Liver (tissue), 9 donors: ENCODE measurements around the gene LIMCH1. TPM values are rescaled to one million over a fixed set of nuclear protein-coding genes. Genes with fewer than 3 reads are reported as not detected.
A peak's percentile ranks its signal among the peaks of the same experiment; 100 is the strongest.

ENCODE experiments used
- DNase-seq: peaks from one replicate; pipeline ENCODE4 v3.0.0-alpha.2; 2017; ENCODE audit warnings: low spot score
- H3K27ac ChIP-seq, 2 donors: one replicate each; pipeline ENCODE4 v1.7.0; 2013; ENCODE audit warnings: inconsistent platforms in 2 of 2, low read length in 2 of 2, control low read depth in 1 of 2, low read depth in 1 of 2, mild to moderate bottlenecking in 1 of 2
- H3K27me3 ChIP-seq, 4 donors: one replicate each; pipeline versions ENCODE4 v1.6.1 to v1.7.0; 2013; ENCODE audit warnings: low read length in 3 of 4, inconsistent platforms in 1 of 4, mild to moderate bottlenecking in 1 of 4, moderate library complexity in 1 of 4; ENCODE audit not compliant: control insufficient read depth in 4 of 4, insufficient read depth in 4 of 4
- H3K36me3 ChIP-seq, 4 donors: one replicate each; pipeline versions ENCODE4 v1.6.1 to v1.7.0; 2013; ENCODE audit warnings: low read length in 3 of 4, mild to moderate bottlenecking in 3 of 4, low read depth in 1 of 4, moderate library complexity in 1 of 4; ENCODE audit not compliant: control insufficient read depth in 4 of 4, insufficient read depth in 3 of 4
- H3K4me1 ChIP-seq, 4 donors: one replicate each; pipeline versions ENCODE4 v1.6.1 to v1.7.0; 2013; ENCODE audit warnings: low read length in 3 of 4, mild to moderate bottlenecking in 3 of 4, moderate library complexity in 1 of 4; ENCODE audit not compliant: control insufficient read depth in 4 of 4, insufficient read depth in 4 of 4
- H3K4me3 ChIP-seq, 3 donors: one replicate each; pipeline versions ENCODE4 v1.6.1 to v1.7.0; 2013; ENCODE audit warnings: low read length in 3 of 3, control low read depth in 1 of 3, low read depth in 1 of 3, mild to moderate bottlenecking in 1 of 3
- H3K9ac ChIP-seq, 2 donors: one replicate each; pipeline ENCODE4 v1.7.0; 2013; ENCODE audit warnings: low read length in 2 of 2, mild to moderate bottlenecking in 2 of 2, moderate library complexity in 2 of 2, control low read depth in 1 of 2, low read depth in 1 of 2
- H3K9me3 ChIP-seq, 4 donors: one replicate each; pipeline versions ENCODE4 v1.6.1 to v1.7.0; 2013; ENCODE audit warnings: low read length in 3 of 4; ENCODE audit not compliant: control insufficient read depth in 4 of 4
- EGR1 ChIP-seq, 2 donors: IDR thresholded peaks; 2 replicates each; pipeline ENCODE4 v1.6.1; 2016 to 2018; ENCODE audit warnings: antibody characterized with exemption in 2 of 2, low read depth in 2 of 2
- FOXA1 ChIP-seq: IDR thresholded peaks from 2 replicates; pipeline ENCODE4 v1.6.1; 2016; ENCODE audit warnings: antibody characterized with exemption
- FOXA2 ChIP-seq: IDR thresholded peaks from 2 replicates; pipeline ENCODE4 v1.6.1; 2016; ENCODE audit warnings: antibody characterized with exemption
- GABPA ChIP-seq, 2 donors: IDR thresholded peaks in 1 of 2; conservative IDR thresholded peaks in 1 of 2; 2 replicates each; pipeline ENCODE4 v1.6.1; 2016; ENCODE audit warnings: antibody characterized with exemption in 2 of 2, mild to moderate bottlenecking in 1 of 2, moderate library complexity in 1 of 2
- HNF4A ChIP-seq, 2 donors: conservative IDR thresholded peaks; 2 replicates each; pipeline ENCODE4 v1.6.1; 2016; ENCODE audit warnings: antibody characterized with exemption in 2 of 2, mild to moderate bottlenecking in 2 of 2
- HNF4G ChIP-seq: IDR thresholded peaks from 2 replicates; pipeline ENCODE4 v1.6.1; 2016; ENCODE audit warnings: antibody characterized with exemption
- JUND ChIP-seq, 2 donors: IDR thresholded peaks; 2 replicates each; pipeline ENCODE4 v1.6.1; 2016; ENCODE audit warnings: antibody characterized with exemption in 2 of 2
- NR2F2 ChIP-seq: IDR thresholded peaks from 2 replicates; pipeline ENCODE4 v1.6.1; 2016; ENCODE audit warnings: antibody characterized with exemption
- RAD21 ChIP-seq, 2 donors: IDR thresholded peaks; 2 replicates each; pipeline ENCODE4 v1.6.1; 2016; ENCODE audit warnings: antibody characterized with exemption in 2 of 2, mild to moderate bottlenecking in 2 of 2
- RXRA ChIP-seq, 2 donors: IDR thresholded peaks; 2 replicates each; pipeline ENCODE4 v1.6.1; 2017 to 2018; ENCODE audit warnings: antibody characterized with exemption in 2 of 2, mild to moderate bottlenecking in 1 of 2
- SP1 ChIP-seq: IDR thresholded peaks from 2 replicates; pipeline ENCODE4 v1.6.1; 2018; ENCODE audit warnings: antibody characterized with exemption, mild to moderate bottlenecking
- TAF1 ChIP-seq: conservative IDR thresholded peaks from 2 replicates; pipeline ENCODE4 v1.6.1; 2016; ENCODE audit warnings: antibody characterized with exemption, mild to moderate bottlenecking
- YY1 ChIP-seq: IDR thresholded peaks from 2 replicates; pipeline ENCODE4 v1.6.1; 2016; ENCODE audit warnings: antibody characterized with exemption, mild to moderate bottlenecking
- WGBS: extraction: QIAGEN DNeasy Blood & Tissue Kit; methylation state at CpG from one replicate; pipeline ENCODE4 v1.1.7; 2013; 5-methylcytosine and 5-hydroxymethylcytosine counted together
- polyA plus RNA-seq, 2 donors: library from polyadenylated mRNA; stranded (reverse) in 1 of 2; unstranded in 1 of 2; fragments of 200-250 nt in 1 of 2; fragments of >200 nt in 1 of 2; fragmentation: Nextera tagmentation in 1 of 2; extraction: Ambion mirVana in 1 of 2; gene quantifications; one replicate each; pipeline versions ENCODE4 v1.2.1 to v1.2.3, GENCODE V29; 2013 to 2015
- total RNA-seq, 2 donors: library from RNA; depleted of rRNA; stranded (reverse); fragments of >200 nt; gene quantifications; one replicate each; pipeline ENCODE4 v1.2.3, GENCODE V29; 2014
- TF ChIP-seq, protein P1 (sequence below): IDR thresholded peaks from 2 replicates; pipeline ENCODE4 v1.6.1; 2016; ENCODE audit warnings: antibody characterized with exemption
- TF ChIP-seq, protein P2 (sequence below): IDR thresholded peaks from 2 replicates; pipeline ENCODE4 v1.6.1; 2016; ENCODE audit warnings: antibody characterized with exemption
- TF ChIP-seq, protein P3 (sequence below): IDR thresholded peaks from 2 replicates; pipeline ENCODE4 v1.6.1; 2016; ENCODE audit warnings: antibody characterized with exemption, mild to moderate bottlenecking
- TF ChIP-seq, protein P4 (sequence below): fragments of 150-350 bp; IDR thresholded peaks from 2 replicates; pipeline ENCODE4 v1.5.1; 2017; ENCODE audit warnings: improper control_type of control experiment, low read depth, low read length; ENCODE audit not compliant: missing input control
- donor health status: healthy.
- donor health status: healthy.
- donor health status: healthy.
- donor health status: healthy.
- donor health status: healthy.

LIMCH1 gene
- total and polyA plus RNA-seq, 4 donors: 2.0 to 30.6 (median 8.1) TPM

DNA sequence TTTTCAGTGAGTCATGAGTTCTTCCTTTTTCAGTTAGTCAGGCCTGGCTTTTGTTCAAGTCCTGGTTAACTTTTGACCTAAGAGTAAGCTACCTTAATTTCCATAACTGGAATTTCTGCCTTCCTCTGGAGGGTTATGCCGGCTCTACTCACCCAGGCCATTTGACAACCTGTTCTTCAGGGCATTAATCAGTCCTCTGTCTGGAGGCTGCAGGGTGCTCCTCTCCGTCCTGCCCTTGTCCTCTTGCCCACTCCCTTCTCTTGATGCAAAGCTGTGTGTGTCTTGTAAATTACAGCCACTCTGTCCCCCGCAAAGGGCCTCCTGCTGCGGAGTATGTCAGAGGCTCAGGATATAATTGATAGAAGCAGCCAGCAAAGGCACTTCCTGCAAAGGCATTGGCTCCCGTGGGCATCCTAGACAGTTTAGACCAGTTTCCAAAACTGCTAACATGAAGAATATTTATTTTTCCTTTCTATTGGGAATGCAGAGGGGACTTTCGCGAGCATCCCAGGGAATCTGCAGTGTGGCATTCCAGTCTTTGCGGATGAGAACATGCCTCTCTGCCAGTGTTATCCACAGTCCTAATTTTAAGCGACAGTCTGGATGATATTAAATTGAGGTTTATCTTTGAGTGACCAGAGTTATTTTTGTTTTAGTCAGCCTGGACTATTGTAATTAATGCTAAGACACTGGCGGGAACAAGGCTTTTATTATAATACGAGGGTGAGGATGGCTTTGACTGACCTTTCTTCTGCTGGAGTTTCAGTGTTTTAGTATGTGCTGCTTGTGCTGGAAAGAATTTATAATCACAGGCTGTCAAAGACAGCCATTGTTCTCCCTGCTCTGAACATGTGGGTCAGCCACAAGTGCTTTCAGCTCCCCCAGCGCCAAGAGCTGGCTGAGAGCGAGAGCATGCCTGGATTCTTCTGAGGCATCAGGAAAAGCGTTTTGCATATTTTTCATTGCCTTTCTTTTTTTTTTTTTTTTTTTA, 74.2 kb downstream of the LIMCH1 start:
- H3K4me1 ChIP-seq: peaks cover 0 to 6% (median 3%) of the 10 kb centered on the region in 4 donors
- no peak overlapping the region for H3K9ac ChIP-seq
- DNase-seq: no peak
- H3K36me3 ChIP-seq: peaks cover 0 to 5% (median 0%) of the 10 kb centered on the region in 4 donors
- no peak overlapping the region for H3K4me3 ChIP-seq
- peak overlapping the region in 1 of 2 donors; percentile 10 for H3K27ac ChIP-seq
- TF ChIP-seq, protein P1, sequence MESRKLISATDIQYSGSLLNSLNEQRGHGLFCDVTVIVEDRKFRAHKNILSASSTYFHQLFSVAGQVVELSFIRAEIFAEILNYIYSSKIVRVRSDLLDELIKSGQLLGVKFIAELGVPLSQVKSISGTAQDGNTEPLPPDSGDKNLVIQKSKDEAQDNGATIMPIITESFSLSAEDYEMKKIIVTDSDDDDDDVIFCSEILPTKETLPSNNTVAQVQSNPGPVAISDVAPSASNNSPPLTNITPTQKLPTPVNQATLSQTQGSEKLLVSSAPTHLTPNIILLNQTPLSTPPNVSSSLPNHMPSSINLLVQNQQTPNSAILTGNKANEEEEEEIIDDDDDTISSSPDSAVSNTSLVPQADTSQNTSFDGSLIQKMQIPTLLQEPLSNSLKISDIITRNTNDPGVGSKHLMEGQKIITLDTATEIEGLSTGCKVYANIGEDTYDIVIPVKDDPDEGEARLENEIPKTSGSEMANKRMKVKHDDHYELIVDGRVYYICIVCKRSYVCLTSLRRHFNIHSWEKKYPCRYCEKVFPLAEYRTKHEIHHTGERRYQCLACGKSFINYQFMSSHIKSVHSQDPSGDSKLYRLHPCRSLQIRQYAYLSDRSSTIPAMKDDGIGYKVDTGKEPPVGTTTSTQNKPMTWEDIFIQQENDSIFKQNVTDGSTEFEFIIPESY: no peak
- no peak for TF ChIP-seq HNF4G
- TF ChIP-seq JUND (IDR thresholded peaks at IDR 0.05): peak in 1 of 2 donors; percentile 14
- no peak for TF ChIP-seq FOXA1
- TF ChIP-seq, protein P2, sequence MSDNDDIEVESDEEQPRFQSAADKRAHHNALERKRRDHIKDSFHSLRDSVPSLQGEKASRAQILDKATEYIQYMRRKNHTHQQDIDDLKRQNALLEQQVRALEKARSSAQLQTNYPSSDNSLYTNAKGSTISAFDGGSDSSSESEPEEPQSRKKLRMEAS: no peak
- peak in 1 of 2 donors; percentile 29 for TF ChIP-seq RAD21 (IDR thresholded peaks at IDR 0.05)
- H3K27me3 ChIP-seq: no peaks in the 10 kb centered on the region
- 57% methylated on average over 14 of the region's 14 CpGs for WGBS
- no peaks in the 10 kb centered on the region for H3K9me3 ChIP-seq

DNA sequence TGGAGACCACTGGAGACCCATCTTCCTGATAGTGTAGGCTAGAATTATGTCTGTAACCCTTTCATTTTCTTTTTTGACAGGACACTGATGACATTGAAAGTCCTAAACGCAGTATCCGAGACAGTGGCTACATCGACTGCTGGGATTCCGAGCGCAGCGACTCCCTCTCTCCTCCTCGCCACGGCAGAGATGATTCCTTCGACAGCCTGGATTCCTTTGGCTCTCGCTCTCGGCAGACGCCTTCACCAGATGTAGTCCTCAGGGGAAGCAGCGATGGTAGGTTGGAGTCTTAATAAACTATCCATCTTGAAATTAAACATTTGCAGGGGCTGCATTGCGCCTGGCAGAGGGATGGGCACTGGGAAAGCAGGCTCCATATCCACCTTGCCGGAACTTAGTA, 75.4 kb downstream of the LIMCH1 start:
- TF ChIP-seq RAD21 (IDR thresholded peaks at IDR 0.05): no peak
- TF ChIP-seq EGR1 (IDR thresholded peaks at IDR 0.05; ENCODE audit: low read depth in 2 of 2): no peak
- TF ChIP-seq, protein P3, sequence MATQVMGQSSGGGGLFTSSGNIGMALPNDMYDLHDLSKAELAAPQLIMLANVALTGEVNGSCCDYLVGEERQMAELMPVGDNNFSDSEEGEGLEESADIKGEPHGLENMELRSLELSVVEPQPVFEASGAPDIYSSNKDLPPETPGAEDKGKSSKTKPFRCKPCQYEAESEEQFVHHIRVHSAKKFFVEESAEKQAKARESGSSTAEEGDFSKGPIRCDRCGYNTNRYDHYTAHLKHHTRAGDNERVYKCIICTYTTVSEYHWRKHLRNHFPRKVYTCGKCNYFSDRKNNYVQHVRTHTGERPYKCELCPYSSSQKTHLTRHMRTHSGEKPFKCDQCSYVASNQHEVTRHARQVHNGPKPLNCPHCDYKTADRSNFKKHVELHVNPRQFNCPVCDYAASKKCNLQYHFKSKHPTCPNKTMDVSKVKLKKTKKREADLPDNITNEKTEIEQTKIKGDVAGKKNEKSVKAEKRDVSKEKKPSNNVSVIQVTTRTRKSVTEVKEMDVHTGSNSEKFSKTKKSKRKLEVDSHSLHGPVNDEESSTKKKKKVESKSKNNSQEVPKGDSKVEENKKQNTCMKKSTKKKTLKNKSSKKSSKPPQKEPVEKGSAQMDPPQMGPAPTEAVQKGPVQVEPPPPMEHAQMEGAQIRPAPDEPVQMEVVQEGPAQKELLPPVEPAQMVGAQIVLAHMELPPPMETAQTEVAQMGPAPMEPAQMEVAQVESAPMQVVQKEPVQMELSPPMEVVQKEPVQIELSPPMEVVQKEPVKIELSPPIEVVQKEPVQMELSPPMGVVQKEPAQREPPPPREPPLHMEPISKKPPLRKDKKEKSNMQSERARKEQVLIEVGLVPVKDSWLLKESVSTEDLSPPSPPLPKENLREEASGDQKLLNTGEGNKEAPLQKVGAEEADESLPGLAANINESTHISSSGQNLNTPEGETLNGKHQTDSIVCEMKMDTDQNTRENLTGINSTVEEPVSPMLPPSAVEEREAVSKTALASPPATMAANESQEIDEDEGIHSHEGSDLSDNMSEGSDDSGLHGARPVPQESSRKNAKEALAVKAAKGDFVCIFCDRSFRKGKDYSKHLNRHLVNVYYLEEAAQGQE: no peak
- no peak for TF ChIP-seq HNF4G
- TF ChIP-seq JUND (IDR thresholded peaks at IDR 0.05): no peak
- no peak for TF ChIP-seq GABPA (IDR thresholded peaks at IDR 0.05 in 1 of 2, conservative IDR thresholded peaks at IDR 0.05 in 1 of 2)
- TF ChIP-seq NR2F2: no peak
- TF ChIP-seq, protein P4, sequence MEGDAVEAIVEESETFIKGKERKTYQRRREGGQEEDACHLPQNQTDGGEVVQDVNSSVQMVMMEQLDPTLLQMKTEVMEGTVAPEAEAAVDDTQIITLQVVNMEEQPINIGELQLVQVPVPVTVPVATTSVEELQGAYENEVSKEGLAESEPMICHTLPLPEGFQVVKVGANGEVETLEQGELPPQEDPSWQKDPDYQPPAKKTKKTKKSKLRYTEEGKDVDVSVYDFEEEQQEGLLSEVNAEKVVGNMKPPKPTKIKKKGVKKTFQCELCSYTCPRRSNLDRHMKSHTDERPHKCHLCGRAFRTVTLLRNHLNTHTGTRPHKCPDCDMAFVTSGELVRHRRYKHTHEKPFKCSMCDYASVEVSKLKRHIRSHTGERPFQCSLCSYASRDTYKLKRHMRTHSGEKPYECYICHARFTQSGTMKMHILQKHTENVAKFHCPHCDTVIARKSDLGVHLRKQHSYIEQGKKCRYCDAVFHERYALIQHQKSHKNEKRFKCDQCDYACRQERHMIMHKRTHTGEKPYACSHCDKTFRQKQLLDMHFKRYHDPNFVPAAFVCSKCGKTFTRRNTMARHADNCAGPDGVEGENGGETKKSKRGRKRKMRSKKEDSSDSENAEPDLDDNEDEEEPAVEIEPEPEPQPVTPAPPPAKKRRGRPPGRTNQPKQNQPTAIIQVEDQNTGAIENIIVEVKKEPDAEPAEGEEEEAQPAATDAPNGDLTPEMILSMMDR: no peak
- TF ChIP-seq, protein P2: no peak
- TF ChIP-seq FOXA2: no peak
- TF ChIP-seq, protein P1: no peak
- TF ChIP-seq HNF4A (conservative IDR thresholded peaks at IDR 0.05): no peak
- TF ChIP-seq YY1: no peak
- no peak for TF ChIP-seq SP1
- no peak for TF ChIP-seq RXRA (IDR thresholded peaks at IDR 0.05)
- no peak for TF ChIP-seq FOXA1
- no peak for TF ChIP-seq TAF1
- H3K4me3 ChIP-seq: no peak overlapping the region

More for the DNA sequence above, 75.4 kb downstream of the LIMCH1 start:
- DNase-seq: no peak
- no peaks in the 10 kb centered on the region for H3K27me3 ChIP-seq
- no peaks in the 10 kb centered on the region for H3K9me3 ChIP-seq
- H3K4me1 ChIP-seq: peaks cover 0 to 6% (median 3%) of the 10 kb centered on the region in 4 donors
- H3K9ac ChIP-seq: no peak overlapping the region
- no peak overlapping the region for H3K27ac ChIP-seq
- 72% methylated on average over 15 of the region's 15 CpGs for WGBS
- H3K36me3 ChIP-seq: peaks cover 0 to 3% (median 0%) of the 10 kb centered on the region in 4 donors
